Activated CD4-positive, alpha-beta T cell treated with anti-CD3 and anti-CD28 coated beads, Interleukin-2, amount 50 U/mL, for 4 hours (primary cell): ENCODE measurements around the gene FAM184B.
"Not testable (repeated sequence)": the region's sequence is repeated elsewhere in the genome, so short reads cannot be mapped to it uniquely, and the experiment has no call there.

Experiments
- DNase-seq, 2 experiments: peaks; one replicate each; pipeline ENCODE4 v3.0.0-alpha.2; 2020

The FAM184B gene

GRCh38 chr4:17713779-17714178 is 67.6 kb downstream of the FAM184B start:
- no peak for DNase-seq

- DNase-seq, result no peak
Measured at GRCh38 chr4:17712166-17712565, 69.3 kb downstream of the FAM184B start.

GRCh38 chr4:17711206-17711605 is 70.2 kb downstream of the FAM184B start:
- not testable (repeated sequence) for DNase-seq

GRCh38 chr4:17709763-17710068 is 71.7 kb downstream of the FAM184B start:
- DNase-seq, result no peak

GRCh38 chr4:17708992-17709762 is 72.2 kb downstream of the FAM184B start:
- no peak for DNase-seq

GRCh38 chr4:17707671-17708070 is 73.8 kb downstream of the FAM184B start:
- DNase-seq, result no peak

- no peak for DNase-seq
Measured at GRCh38 chr4:17705107-17705506, 76.3 kb downstream of the FAM184B start.

- DNase-seq, result no peak
Measured at GRCh38 chr4:17704020-17704650, 77.3 kb downstream of the FAM184B start.

- DNase-seq, result no peak
Measured at GRCh38 chr4:17702641-17703040, 78.8 kb downstream of the FAM184B start.

GRCh38 chr4:17701882-17702281 is 79.5 kb downstream of the FAM184B start:
- no peak for DNase-seq

GRCh38 chr4:17701138-17701839 is 80.1 kb downstream of the FAM184B start:
- DNase-seq, result no peak

- no peak for DNase-seq
Measured at GRCh38 chr4:17699380-17699779, 82.0 kb downstream of the FAM184B start.

- DNase-seq, result no peak
Measured at GRCh38 chr4:17698116-17698515, 83.3 kb downstream of the FAM184B start.

- no peak for DNase-seq
Measured at GRCh38 chr4:17695341-17695740, 86.1 kb downstream of the FAM184B start.

- DNase-seq, result no peak
Measured at GRCh38 chr4:17694552-17694951, 86.9 kb downstream of the FAM184B start.

- no peak for DNase-seq
Measured at GRCh38 chr4:17690898-17691297, 90.5 kb downstream of the FAM184B start.

- no peak for DNase-seq
Measured at GRCh38 chr4:17690135-17690534, 91.3 kb downstream of the FAM184B start.

- no peak for DNase-seq
Measured at GRCh38 chr4:17688011-17688441, 93.4 kb downstream of the FAM184B start.

- no peak for DNase-seq
Measured at GRCh38 chr4:17687237-17687857, 94.1 kb downstream of the FAM184B start.

- not testable (repeated sequence) for DNase-seq
Measured at GRCh38 chr4:17684648-17685047, 96.8 kb downstream of the FAM184B start.

GRCh38 chr4:17682222-17682566 is 99.2 kb downstream of the FAM184B start:
- DNase-seq, result no peak

- DNase-seq, result no peak
Measured at GRCh38 chr4:17681281-17682221, 99.9 kb downstream of the FAM184B start.
